K562 (cell line): ENCODE data around the gene HELZ. TPM values are rescaled to one million over a fixed set of nuclear protein-coding genes. Genes with fewer than 3 reads are reported as not detected.
A peak's percentile ranks its signal among the peaks of the same experiment; 100 is the strongest.

Experiments
- CBFA2T3 ChIP-seq: fragments of 450-650 bp; IDR thresholded peaks from 2 replicates; pipeline ENCODE4 v1.6.1; 2017
- IFI16 ChIP-seq: fragments of 250-450 bp; sonication (Bioruptor Pico); IDR thresholded peaks from 2 replicates; pipeline ENCODE4 v2.1.2; 2022; ENCODE audit warnings: mild to moderate bottlenecking, inconsistent platforms
- LCOR ChIP-seq: sonication (generic); formaldehyde crosslinking; IDR thresholded peaks from 2 replicates; pipeline ENCODE4 v1.8.0; 2022; ENCODE audit warnings: mild to moderate bottlenecking, missing genetic modification reagents
- LEF1 ChIP-seq: fragments of 450-650 bp; IDR thresholded peaks from 2 replicates; pipeline ENCODE4 v1.6.1; 2016; ENCODE audit warnings: mild to moderate bottlenecking
- MCM5 ChIP-seq: fragments of 450-650 bp; IDR thresholded peaks from 2 replicates; pipeline ENCODE4 v1.6.1; 2016; ENCODE audit warnings: low read depth
- MEIS2 ChIP-seq: fragments of 450-650 bp; IDR thresholded peaks from 2 replicates; pipeline ENCODE4 v1.6.1; 2014; ENCODE audit warnings: mild to moderate bottlenecking; ENCODE audit not compliant: partially characterized antibody
- MYC ChIP-seq, 2 experiments: fragments of 250-450 bp in 1 of 2; sonication (Bioruptor Pico) in 1 of 2; IDR thresholded peaks; 2 replicates each; pipeline versions ENCODE4 v1.5.1 to v1.6.1; 2012 to 2021; ENCODE audit warnings: low read depth in 2 of 2, borderline replicate concordance in 1 of 2, improper control_type of control experiment in 1 of 2, low read length in 1 of 2, mild to moderate bottlenecking in 1 of 2, moderate library complexity in 1 of 2
- NFATC3 ChIP-seq: fragments of 450-650 bp; IDR thresholded peaks from 2 replicates; pipeline ENCODE4 v1.6.1; 2017; ENCODE audit warnings: mild to moderate bottlenecking
- NR2F6 ChIP-seq: fragments of 450-650 bp; formaldehyde crosslinking; IDR thresholded peaks from 2 replicates; pipeline ENCODE4 v1.4.0; 2020; ENCODE audit warnings: mild to moderate bottlenecking
- OTX1 ChIP-seq: fragments of 450-650 bp; formaldehyde crosslinking; IDR thresholded peaks from 2 replicates; pipeline ENCODE4 v1.4.0; 2022; ENCODE audit warnings: mild to moderate bottlenecking
- RBM34 ChIP-seq: fragments of 200-400 bp; formaldehyde crosslinking; IDR thresholded peaks from 2 replicates; pipeline ENCODE4 v1.6.1; 2018; ENCODE audit warnings: low read length, borderline replicate concordance; ENCODE audit not compliant: insufficient read depth
- SMARCA4 ChIP-seq: fragments of 450-650 bp; IDR thresholded peaks from 2 replicates; pipeline ENCODE4 v1.6.1; 2016
- SMARCC2 ChIP-seq: fragments of 450-650 bp; IDR thresholded peaks from 2 replicates; pipeline ENCODE4 v1.6.1; 2017; ENCODE audit warnings: antibody characterized with exemption, moderate library complexity, mild to moderate bottlenecking, low read depth
- TAF1 ChIP-seq: IDR thresholded peaks from 2 replicates; pipeline ENCODE4 v1.6.1; 2011; ENCODE audit warnings: mild to moderate bottlenecking, low read length, moderate library complexity; ENCODE audit not compliant: insufficient read depth, control insufficient read depth, severe bottlenecking; ENCODE audit errors: extremely low read depth
- UBTF ChIP-seq, 2 experiments: IDR thresholded peaks; 2 replicates each; pipeline ENCODE4 v1.6.1; 2012; ENCODE audit warnings: improper control_type of control experiment in 2 of 2, low read depth in 2 of 2, low read length in 2 of 2, borderline replicate concordance in 1 of 2
- polyA plus RNA-seq, 8 experiments: library from polyadenylated mRNA; depleted of rRNA in 4 of 8; stranded (reverse) in 5 of 8; unstranded in 3 of 8; fragments of >200 nt; fragmentation: Nextera tagmentation in 2 of 8; fragmentation: Illumina TruSeq in 1 of 8; extraction: Ambion mirVana in 2 of 8; extraction: Trizol in 1 of 8; gene quantifications; 2 replicates each; pipeline versions ENCODE4 v1.2.1 to v1.2.3, GENCODE V29; 2011 to 2014; ENCODE audit warnings: inconsistent platforms in 1 of 8, missing spikeins in 1 of 8
- total RNA-seq, 7 experiments: library from RNA; depleted of rRNA in 6 of 7; stranded (reverse); fragments of >200 nt in 6 of 7; fragmentation: Illumina TruSeq in 2 of 7; extraction: Trizol in 2 of 7; gene quantifications; 2 replicates each; pipeline versions ENCODE4 v1.2.1 to v1.2.3, GENCODE V29; 2011 to 2021; ENCODE audit warnings: low replicate concordance in 1 of 7
- TF ChIP-seq, protein P1 (sequence below): fragments of 450-650 bp; IDR thresholded peaks from 2 replicates; pipeline ENCODE4 v1.6.1; 2016; ENCODE audit warnings: low read depth, mild to moderate bottlenecking, moderate library complexity
- TF ChIP-seq, protein P2 (sequence below): fragments of 450-650 bp; formaldehyde crosslinking; IDR thresholded peaks from 2 replicates; pipeline ENCODE4 v1.4.0; 2020; ENCODE audit warnings: mild to moderate bottlenecking, moderate library complexity
- TF ChIP-seq, protein P3 (sequence below): fragments of 250-450 bp; sonication (Bioruptor Pico); IDR thresholded peaks from 2 replicates; pipeline ENCODE4 v1.5.0; 2021; ENCODE audit warnings: mild to moderate bottlenecking, moderate library complexity
- TF ChIP-seq, protein P4 (sequence below): fragments of 450-650 bp; IDR thresholded peaks from 2 replicates; pipeline ENCODE4 v1.6.1; 2016

Gene HELZ
- total and polyA plus RNA-seq, 9 of the 15 experiments (the other 6 are each of a cell fraction or from before 2014, with no cell fraction given): 5.2 to 39.8 (median 17.3) TPM

- TF ChIP-seq LEF1 (peak; percentile 52; the same call in 1 of the 2 replicates), OTX1 (CRISPR knock-in tag) (no peak), NFATC3 (no peak), TAF1 (no peak), MCM5 (no peak), LCOR (CRISPR knock-in tag) (no peak), NR2F6 (CRISPR knock-in tag) (no peak), SMARCC2 (no peak), SMARCA4 (peak; percentile 57; the same call in 1 of the 2 replicates), CBFA2T3 (peak; percentile 75), RBM34 (no peak), UBTF (IDR thresholded peaks at IDR 0.05; ENCODE audit: borderline replicate concordance in 1 of 2, low read depth in 2 of 2, low read length in 2 of 2) (no peak), MYC (IDR thresholded peaks at IDR 0.05; ENCODE audit: low read depth, low read length) (peak; percentile 52), MYC (CRISPR knock-in tag; IDR thresholded peaks at IDR 0.05; ENCODE audit: borderline replicate concordance, low read depth) (no peak), MEIS2 (peak; percentile 49), IFI16 (CRISPR knock-in tag) (no peak)
- TF ChIP-seq, protein P1, sequence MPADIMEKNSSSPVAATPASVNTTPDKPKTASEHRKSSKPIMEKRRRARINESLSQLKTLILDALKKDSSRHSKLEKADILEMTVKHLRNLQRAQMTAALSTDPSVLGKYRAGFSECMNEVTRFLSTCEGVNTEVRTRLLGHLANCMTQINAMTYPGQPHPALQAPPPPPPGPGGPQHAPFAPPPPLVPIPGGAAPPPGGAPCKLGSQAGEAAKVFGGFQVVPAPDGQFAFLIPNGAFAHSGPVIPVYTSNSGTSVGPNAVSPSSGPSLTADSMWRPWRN: 0 out of 2 replicates have a peak, but pooled peaks have one; percentile 23
- TF ChIP-seq, protein P2, sequence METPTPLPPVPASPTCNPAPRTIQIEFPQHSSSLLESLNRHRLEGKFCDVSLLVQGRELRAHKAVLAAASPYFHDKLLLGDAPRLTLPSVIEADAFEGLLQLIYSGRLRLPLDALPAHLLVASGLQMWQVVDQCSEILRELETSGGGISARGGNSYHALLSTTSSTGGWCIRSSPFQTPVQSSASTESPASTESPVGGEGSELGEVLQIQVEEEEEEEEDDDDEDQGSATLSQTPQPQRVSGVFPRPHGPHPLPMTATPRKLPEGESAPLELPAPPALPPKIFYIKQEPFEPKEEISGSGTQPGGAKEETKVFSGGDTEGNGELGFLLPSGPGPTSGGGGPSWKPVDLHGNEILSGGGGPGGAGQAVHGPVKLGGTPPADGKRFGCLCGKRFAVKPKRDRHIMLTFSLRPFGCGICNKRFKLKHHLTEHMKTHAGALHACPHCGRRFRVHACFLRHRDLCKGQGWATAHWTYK (CRISPR knock-in tag): no peak
- TF ChIP-seq, protein P3, sequence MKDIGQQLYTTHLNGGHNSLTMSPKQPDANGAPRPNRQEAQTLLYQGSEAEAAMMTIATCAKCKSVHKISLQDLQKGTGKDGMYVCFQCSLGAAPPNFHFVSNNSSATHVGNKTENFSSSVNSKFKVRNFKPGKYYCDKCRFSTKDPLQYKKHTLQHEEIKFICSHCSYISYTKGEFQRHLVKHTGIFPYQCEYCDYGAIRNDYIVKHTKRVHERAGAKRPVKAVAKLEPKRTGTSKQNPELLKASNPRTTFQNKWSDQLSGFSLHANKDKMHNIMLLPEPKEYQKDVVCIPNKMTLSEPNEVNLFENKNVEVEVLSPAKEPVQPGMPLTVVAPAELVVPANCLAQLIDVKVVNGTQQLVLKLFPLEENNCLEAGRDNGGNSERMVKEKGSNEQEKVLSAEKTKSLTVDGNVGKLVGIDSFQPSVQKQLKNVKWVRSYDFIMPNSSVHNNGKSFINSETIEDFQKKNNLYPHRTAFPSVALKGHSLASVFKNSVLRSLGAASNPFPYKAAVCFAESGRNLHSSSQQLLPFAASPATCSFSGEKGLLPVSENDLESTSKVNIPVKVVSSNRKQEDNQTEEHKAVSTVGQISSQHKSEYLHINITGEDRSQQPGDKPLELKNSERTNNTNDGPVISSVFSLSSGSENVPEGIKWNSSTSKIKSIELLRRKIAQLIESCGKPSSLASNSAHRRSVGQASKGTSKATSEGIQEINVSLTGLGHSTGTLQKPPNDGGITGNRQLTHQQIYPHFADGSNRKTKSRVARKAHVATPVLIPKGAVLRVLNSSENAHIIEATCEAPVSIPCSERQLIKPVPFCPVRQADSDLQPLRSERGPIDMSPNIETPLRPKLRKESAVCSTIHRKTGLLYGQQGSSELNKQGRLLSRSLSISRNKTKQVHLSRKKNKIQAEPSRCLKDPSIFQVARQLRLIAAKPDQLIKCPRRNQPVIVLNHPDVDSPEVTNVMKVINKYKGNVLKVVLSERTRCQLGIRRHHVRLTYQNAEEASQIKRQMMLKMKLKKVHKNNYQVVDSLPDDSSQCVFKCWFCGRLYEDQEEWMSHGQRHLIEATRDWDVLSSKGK (CRISPR knock-in tag): no peak
- TF ChIP-seq, protein P4, sequence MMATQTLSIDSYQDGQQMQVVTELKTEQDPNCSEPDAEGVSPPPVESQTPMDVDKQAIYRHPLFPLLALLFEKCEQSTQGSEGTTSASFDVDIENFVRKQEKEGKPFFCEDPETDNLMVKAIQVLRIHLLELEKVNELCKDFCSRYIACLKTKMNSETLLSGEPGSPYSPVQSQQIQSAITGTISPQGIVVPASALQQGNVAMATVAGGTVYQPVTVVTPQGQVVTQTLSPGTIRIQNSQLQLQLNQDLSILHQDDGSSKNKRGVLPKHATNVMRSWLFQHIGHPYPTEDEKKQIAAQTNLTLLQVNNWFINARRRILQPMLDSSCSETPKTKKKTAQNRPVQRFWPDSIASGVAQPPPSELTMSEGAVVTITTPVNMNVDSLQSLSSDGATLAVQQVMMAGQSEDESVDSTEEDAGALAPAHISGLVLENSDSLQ: no peak
These were observed 134.4 kb downstream of the HELZ start (continued) for GRCh38 chr17:67110619-67111018.
